ENCODE results near the gene SRL.
A peak's percentile ranks its signal among the peaks of the same experiment; 100 is the strongest.

Gene SRL

DNA sequence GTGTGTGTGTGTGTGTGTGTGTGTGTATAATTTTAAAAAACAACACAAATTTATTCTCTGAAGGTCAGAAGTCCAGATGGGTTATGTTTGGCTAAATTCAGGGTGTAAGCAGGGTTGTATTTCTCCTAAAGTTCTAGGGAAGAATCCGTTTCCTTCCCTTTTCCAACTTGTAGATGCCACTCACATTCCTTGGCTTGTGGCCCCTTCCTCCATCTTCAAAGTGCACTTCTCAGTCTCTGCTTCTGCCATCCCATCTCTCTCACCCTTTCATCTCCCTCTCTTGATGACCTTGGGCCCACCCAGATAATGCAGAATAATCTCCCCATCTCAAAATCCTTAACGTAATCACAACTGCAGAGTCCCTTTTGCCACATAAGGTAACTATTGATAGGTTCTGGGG, 38.7 kb upstream of the SRL start:
- TF ChIP-seq, protein P1, sequence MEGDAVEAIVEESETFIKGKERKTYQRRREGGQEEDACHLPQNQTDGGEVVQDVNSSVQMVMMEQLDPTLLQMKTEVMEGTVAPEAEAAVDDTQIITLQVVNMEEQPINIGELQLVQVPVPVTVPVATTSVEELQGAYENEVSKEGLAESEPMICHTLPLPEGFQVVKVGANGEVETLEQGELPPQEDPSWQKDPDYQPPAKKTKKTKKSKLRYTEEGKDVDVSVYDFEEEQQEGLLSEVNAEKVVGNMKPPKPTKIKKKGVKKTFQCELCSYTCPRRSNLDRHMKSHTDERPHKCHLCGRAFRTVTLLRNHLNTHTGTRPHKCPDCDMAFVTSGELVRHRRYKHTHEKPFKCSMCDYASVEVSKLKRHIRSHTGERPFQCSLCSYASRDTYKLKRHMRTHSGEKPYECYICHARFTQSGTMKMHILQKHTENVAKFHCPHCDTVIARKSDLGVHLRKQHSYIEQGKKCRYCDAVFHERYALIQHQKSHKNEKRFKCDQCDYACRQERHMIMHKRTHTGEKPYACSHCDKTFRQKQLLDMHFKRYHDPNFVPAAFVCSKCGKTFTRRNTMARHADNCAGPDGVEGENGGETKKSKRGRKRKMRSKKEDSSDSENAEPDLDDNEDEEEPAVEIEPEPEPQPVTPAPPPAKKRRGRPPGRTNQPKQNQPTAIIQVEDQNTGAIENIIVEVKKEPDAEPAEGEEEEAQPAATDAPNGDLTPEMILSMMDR (IDR thresholded peaks at IDR 0.05; ENCODE audit: low read depth, low read length, missing control alignments): no peak
- H3K4me3 ChIP-seq (replicated peaks; ENCODE audit: low read depth, low read length): no peak overlapping the region
- no peak for DNase-seq (ENCODE audit: extremely low read depth, low read depth)

DNA sequence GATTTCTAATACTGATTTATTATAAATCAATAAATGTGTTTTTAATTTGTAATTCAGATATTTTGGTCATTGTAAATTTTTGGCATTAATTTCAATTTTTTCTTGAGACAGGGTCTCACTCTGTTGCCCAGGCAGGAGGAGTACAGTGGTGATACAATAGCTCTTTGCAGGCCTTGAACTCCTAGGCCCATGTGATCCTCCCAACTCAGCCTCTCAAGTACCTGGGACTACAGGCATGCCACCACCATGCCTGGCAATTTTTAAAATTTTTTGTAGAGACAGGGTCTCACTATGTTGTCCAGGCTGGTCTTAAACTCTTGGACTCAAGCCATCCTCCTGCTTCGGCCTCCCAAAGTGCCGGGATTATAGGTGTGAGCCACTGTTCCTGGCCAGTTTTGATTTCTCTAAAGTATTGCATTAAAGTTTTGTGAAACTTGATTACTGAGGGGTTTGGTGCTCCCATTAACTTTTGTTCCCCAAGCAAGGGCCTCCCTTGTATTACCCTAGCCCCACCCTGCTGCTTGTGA, 36.2 kb upstream of the SRL start:
- H3K4me3 ChIP-seq (replicated peaks; ENCODE audit: low read depth, low read length): no peak overlapping the region
- TF ChIP-seq, protein P1 (IDR thresholded peaks at IDR 0.05; ENCODE audit: low read depth, low read length, missing control alignments): no peak
- no peak for DNase-seq (ENCODE audit: extremely low read depth, low read depth)

DNA sequence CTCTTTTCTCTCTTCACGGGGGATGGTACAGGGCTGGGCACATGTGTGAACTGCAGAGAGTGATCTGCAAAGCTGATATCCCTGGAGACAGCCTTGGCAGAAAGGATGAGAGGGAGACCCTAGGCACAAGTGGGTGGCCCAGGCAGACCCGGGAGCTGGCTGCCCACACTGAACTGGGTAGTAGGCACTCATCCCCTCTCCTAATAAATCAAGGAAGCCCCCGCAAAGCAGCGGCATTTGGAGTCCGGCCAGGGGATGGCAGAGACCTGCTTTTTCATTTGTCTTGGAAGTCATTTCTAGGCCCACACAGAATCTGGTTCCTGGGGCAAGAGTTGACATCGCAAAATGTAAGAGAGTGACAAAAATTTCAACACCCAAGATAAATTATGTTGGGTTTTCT, 34.0 kb upstream of the SRL start:
- no peak overlapping the region for H3K4me3 ChIP-seq (replicated peaks; ENCODE audit: low read depth, low read length)
- TF ChIP-seq, protein P1 (IDR thresholded peaks at IDR 0.05; ENCODE audit: low read depth, low read length, missing control alignments): no peak
- DNase-seq (ENCODE audit: extremely low read depth, low read depth): no peak

DNA sequence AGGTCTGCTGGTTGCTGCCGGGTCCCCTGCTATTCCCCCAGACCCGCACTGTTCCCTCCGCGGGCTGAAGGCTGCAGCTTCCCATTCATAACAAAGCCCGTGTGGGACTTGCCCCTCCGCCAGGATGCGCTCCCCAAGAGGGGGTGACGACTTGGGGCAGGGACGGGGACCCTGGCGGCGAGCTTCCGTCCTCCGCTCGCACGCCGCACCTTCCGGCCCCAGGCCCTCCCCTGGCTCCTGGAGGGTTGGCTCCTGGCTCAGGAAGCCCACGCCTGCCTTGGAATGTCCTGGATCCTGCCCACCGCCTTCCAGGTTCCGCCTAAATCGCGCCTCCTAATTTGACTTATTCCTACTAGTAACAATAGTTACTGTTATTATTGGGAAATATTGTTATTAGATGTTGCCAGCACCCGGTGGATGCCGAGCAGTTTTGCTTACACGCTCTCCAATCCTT, 32.0 kb upstream of the SRL start:
- no peak for DNase-seq (ENCODE audit: extremely low read depth, low read depth)
- TF ChIP-seq, protein P1 (IDR thresholded peaks at IDR 0.05; ENCODE audit: low read depth, low read length, missing control alignments): peak; percentile 28

DNA sequence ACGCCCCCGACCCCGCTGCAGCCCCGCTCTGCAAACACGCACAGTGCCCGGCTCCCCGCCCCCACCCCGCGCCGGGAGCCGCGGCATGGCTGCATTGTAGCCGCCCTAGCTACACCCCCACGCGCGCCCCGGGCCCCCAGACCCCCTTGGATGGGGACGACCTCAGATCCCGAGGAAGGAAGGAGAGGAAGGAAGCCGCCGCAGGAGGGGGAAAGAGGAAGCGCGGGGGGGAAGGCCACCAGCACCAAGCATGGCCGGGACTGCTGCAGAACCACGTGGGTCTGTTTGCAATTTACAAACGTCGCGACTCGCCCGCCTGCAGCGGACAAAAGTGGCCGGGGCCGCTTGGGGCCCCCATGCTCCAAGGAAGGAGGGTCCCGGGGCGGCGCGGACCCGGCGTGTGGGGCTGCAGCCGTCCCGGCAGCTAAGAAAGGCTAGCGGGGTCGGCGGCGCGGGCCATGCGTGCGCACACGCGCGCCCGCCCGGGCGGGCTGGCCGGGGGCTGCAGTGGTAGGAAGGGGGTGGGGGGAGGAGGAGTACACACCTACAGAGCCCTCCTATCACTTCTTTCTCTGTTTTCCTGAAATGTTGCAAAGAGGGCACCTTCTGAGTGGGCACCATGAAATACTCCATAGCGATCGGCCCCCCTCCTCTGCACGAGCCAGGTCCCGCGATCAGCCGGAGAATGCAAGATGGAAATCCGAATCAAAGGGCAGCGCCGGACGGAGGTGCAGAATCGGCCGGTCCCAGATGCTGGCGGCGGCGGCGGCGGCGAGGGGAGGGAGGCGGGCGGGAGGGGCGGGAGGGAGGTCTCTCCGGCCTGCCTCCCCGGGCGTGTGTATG, 30.5 kb upstream of the SRL start:
- no peak for DNase-seq (ENCODE audit: extremely low read depth, low read depth)
- TF ChIP-seq, protein P1 (IDR thresholded peaks at IDR 0.05; ENCODE audit: low read depth, low read length, missing control alignments): no peak
- H3K4me3 ChIP-seq (replicated peaks; ENCODE audit: low read depth, low read length): peak overlapping the region; percentile 90

More for the DNA sequence above, 32.0 kb upstream of the SRL start:
- H3K4me3 ChIP-seq (replicated peaks; ENCODE audit: low read depth, low read length): peak overlapping the region; percentile 90

DNA sequence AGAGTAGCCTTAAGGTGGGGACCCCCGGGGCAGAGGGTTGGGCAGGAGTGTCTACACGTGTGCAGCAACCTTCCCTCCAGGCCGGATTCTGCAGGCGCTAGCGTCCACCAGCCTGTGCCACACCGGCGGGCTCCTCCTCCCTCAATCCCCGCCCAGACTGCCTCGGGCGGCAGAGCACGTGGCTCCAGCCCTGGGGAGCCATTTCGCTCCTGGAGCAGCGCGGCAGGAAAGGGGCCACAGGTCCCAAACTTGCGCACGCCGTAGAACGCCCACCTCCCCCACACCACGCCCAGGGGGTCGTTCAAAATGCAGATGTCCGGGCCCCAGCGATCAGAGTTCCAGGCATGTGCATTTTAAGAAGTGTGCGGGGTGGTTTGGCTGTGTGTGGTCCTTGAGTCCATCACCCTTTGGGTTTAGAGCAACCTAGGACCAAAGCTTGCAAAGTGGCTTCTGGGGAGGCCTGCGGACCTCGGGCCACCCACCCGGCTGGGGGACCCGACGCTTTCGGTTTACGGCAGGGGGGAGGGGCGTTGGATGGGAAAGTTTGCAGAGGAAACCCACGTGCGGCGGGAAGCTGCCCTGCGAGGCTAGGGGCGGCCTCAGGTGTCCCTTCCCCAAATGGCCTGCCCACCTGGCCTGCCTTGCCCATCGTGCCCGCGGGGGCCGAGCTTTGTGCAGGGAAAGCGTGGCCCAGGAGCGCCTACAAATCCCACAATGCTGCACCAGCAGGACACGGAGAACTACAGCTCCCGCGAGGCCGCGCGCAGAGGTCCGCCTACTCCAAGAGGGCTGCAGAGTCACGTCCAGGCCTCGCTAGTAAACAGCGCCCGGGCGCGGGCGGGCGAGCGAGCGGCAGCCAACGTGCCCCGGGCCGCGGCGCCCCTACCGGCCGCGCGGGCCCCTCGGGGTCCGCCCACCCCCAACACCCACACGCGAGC, 29.6 kb upstream of the SRL start:
- H3K4me3 ChIP-seq (replicated peaks; ENCODE audit: low read depth, low read length): peak overlapping the region; percentile 90
- TF ChIP-seq, protein P1 (IDR thresholded peaks at IDR 0.05; ENCODE audit: low read depth, low read length, missing control alignments): no peak
- no peak for DNase-seq (ENCODE audit: extremely low read depth, low read depth)
